HEK293 (cell line): ENCODE measurements around the gene CACNA1C.

Experiments used
- CTCF ChIA-PET: fragments of 350-600 bp; formaldehyde crosslinking; extraction: SDS; loops from one replicate; lab custom pipeline; 2021; ENCODE audit warnings: antibody characterized with exemption; lab: Yijun Ruan, JAX
- POLR2A ChIA-PET: fragments of 300-600 bp; formaldehyde crosslinking; extraction: SDS; loops from one replicate; lab custom pipeline; 2020; ENCODE audit warnings: antibody characterized with exemption, inconsistent platforms; lab: Yijun Ruan, JAX
- H3K27ac ChIP-seq: fragments of 200-500 bp; sonication (Bioruptor generic); 2 replicates; pipeline ENCODE4 v1.5.1; 2014; ENCODE audit warnings: low read depth, low read length, control low read depth, inconsistent platforms; ENCODE audit errors: extremely low read depth
- H3K36me3 ChIP-seq, 2 experiments: fragments of 200-500 bp in 1 of 2; sonication (Bioruptor generic) in 1 of 2; 1 replicate in 1 of 2; 2 replicates in 1 of 2; pipeline ENCODE4 v1.5.1; 2014 to 2017; ENCODE audit warnings: inconsistent platforms in 2 of 2, low read length in 2 of 2; ENCODE audit not compliant: control insufficient read depth in 2 of 2, insufficient read depth in 1 of 2
- H3K4me1 ChIP-seq: fragments of 200-500 bp; sonication (Bioruptor generic); 2 replicates; pipeline ENCODE4 v1.5.1; 2014; ENCODE audit warnings: mild to moderate bottlenecking, low read length, inconsistent platforms; ENCODE audit not compliant: control insufficient read depth, insufficient read depth
- H3K4me3 ChIP-seq: 2 replicates; pipeline ENCODE4 v1.5.1; 2011; ENCODE audit warnings: low read depth, mild to moderate bottlenecking, control low read depth, low read length, moderate library complexity
- H3K9me3 ChIP-seq: fragments of 200-500 bp; sonication (Bioruptor generic); 2 replicates; pipeline ENCODE4 v1.5.1; 2014; ENCODE audit warnings: low read depth, low read length, inconsistent platforms; ENCODE audit not compliant: control insufficient read depth, insufficient read depth
- BCL11A ChIP-seq: fragments of 450-650 bp; formaldehyde crosslinking; IDR thresholded peaks from 2 replicates; pipeline ENCODE4 v1.5.1; 2016; ENCODE audit warnings: low read depth, missing biosample characterization, missing genetic modification characterization
- BCL11B ChIP-seq: fragments of 450-650 bp; formaldehyde crosslinking; IDR thresholded peaks from 2 replicates; pipeline ENCODE4 v1.5.1; 2016; ENCODE audit warnings: low read depth, missing biosample characterization, missing genetic modification characterization
- GLI2 ChIP-seq: fragments of 450-650 bp; formaldehyde crosslinking; IDR thresholded peaks from 2 replicates; pipeline ENCODE4; 2017; ENCODE audit warnings: missing biosample characterization, missing genetic modification characterization, low read depth, borderline replicate concordance
- MYNN ChIP-seq: fragments of 450-650 bp; formaldehyde crosslinking; IDR thresholded peaks from 2 replicates; pipeline ENCODE4 v1.5.1; 2016; ENCODE audit warnings: missing biosample characterization, missing genetic modification characterization, borderline replicate concordance
- SALL2 ChIP-seq: fragments of 450-650 bp; formaldehyde crosslinking; IDR thresholded peaks from 2 replicates; pipeline ENCODE4 v1.5.0; 2017; ENCODE audit warnings: missing biosample characterization, mild to moderate bottlenecking, missing genetic modification characterization, borderline replicate concordance
- SCRT1 ChIP-seq: fragments of 450-650 bp; formaldehyde crosslinking; IDR thresholded peaks from 2 replicates; pipeline ENCODE4 v1.5.1; 2016; ENCODE audit warnings: missing biosample characterization, missing genetic modification characterization, borderline replicate concordance
- ZNF114 ChIP-seq: fragments of 450-650 bp; formaldehyde crosslinking; IDR thresholded peaks from 2 replicates; pipeline ENCODE4 v1.5.0; 2017; ENCODE audit warnings: missing biosample characterization, missing genetic modification characterization
- ZNF473 ChIP-seq: fragments of 450-650 bp; formaldehyde crosslinking; IDR thresholded peaks from 2 replicates; pipeline ENCODE4 v1.5.1; 2017; ENCODE audit warnings: missing biosample characterization, missing genetic modification characterization
- ZNF521 ChIP-seq: fragments of 450-650 bp; formaldehyde crosslinking; IDR thresholded peaks from 2 replicates; pipeline ENCODE4 v1.5.1; 2017; ENCODE audit warnings: missing biosample characterization, mild to moderate bottlenecking, missing genetic modification characterization
- ZNF548 ChIP-seq: fragments of 450-650 bp; formaldehyde crosslinking; IDR thresholded peaks from 2 replicates; pipeline ENCODE4 v1.5.1; 2016; ENCODE audit warnings: missing biosample characterization, missing genetic modification characterization
- ZNF624 ChIP-seq: fragments of 450-650 bp; formaldehyde crosslinking; IDR thresholded peaks from 2 replicates; pipeline ENCODE4 v1.5.1; 2017; ENCODE audit warnings: missing biosample characterization, missing genetic modification characterization
- ZNF843 ChIP-seq: fragments of 450-650 bp; formaldehyde crosslinking; IDR thresholded peaks from 2 replicates; pipeline ENCODE4 v1.5.1; 2016; ENCODE audit warnings: missing biosample characterization, missing genetic modification characterization
- ZSCAN23 ChIP-seq: fragments of 450-650 bp; formaldehyde crosslinking; IDR thresholded peaks from 2 replicates; pipeline ENCODE4 v1.5.1; 2016; ENCODE audit warnings: missing biosample characterization, missing genetic modification characterization
- TF ChIP-seq, protein P1 (sequence below): fragments of 450-650 bp; formaldehyde crosslinking; IDR thresholded peaks from 2 replicates; pipeline ENCODE4 v1.5.1; 2016; ENCODE audit warnings: missing biosample characterization, missing genetic modification characterization
- TF ChIP-seq, protein P2 (sequence below): fragments of 450-650 bp; formaldehyde crosslinking; IDR thresholded peaks from 2 replicates; pipeline ENCODE4 v1.5.1; 2016; ENCODE audit warnings: missing biosample characterization, missing genetic modification characterization
- TF ChIP-seq, protein P3 (sequence below): fragments of 450-650 bp; formaldehyde crosslinking; IDR thresholded peaks from 2 replicates; pipeline ENCODE4 v1.5.1; 2016; ENCODE audit warnings: missing biosample characterization, missing genetic modification characterization
- TF ChIP-seq, protein P4 (sequence below): fragments of 450-650 bp; formaldehyde crosslinking; IDR thresholded peaks from 2 replicates; pipeline ENCODE4 v1.5.1; 2017; ENCODE audit warnings: missing biosample characterization, missing genetic modification characterization
- TF ChIP-seq, protein P5 (sequence below): fragments of 450-650 bp; formaldehyde crosslinking; IDR thresholded peaks from 2 replicates; pipeline ENCODE4 v1.5.1; 2016; ENCODE audit warnings: missing biosample characterization, missing genetic modification characterization

The CACNA1C gene

DNA sequence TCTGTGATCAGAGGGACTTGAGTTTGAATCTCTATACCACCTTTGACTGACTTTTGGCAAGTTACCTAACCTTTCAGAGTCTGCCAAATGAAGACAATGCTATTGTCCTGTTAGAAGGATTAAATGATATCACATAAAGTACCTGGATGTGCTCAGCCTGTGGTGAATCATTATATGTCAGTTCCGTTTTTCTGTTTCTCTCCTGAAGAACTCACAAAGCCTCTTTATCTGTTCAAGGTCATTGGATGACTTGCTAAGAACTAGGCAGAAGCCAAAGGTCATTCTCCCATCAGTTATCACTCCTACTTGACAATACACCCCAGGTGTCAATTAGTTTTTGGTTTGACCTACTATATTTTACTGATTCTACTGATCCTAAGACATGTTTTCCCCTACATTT, 174.6 kb downstream of the CACNA1C start:
- no peak for TF ChIP-seq ZSCAN23
- no peak for TF ChIP-seq ZNF843
- no peak for TF ChIP-seq ZNF521 (tag by site-specific recombination)
- no peak for TF ChIP-seq BCL11A (tag by site-specific recombination)
- no peak for TF ChIP-seq BCL11B
- TF ChIP-seq, protein P1, sequence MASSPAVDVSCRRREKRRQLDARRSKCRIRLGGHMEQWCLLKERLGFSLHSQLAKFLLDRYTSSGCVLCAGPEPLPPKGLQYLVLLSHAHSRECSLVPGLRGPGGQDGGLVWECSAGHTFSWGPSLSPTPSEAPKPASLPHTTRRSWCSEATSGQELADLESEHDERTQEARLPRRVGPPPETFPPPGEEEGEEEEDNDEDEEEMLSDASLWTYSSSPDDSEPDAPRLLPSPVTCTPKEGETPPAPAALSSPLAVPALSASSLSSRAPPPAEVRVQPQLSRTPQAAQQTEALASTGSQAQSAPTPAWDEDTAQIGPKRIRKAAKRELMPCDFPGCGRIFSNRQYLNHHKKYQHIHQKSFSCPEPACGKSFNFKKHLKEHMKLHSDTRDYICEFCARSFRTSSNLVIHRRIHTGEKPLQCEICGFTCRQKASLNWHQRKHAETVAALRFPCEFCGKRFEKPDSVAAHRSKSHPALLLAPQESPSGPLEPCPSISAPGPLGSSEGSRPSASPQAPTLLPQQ (tag by site-specific recombination), result no peak
- TF ChIP-seq, protein P2, sequence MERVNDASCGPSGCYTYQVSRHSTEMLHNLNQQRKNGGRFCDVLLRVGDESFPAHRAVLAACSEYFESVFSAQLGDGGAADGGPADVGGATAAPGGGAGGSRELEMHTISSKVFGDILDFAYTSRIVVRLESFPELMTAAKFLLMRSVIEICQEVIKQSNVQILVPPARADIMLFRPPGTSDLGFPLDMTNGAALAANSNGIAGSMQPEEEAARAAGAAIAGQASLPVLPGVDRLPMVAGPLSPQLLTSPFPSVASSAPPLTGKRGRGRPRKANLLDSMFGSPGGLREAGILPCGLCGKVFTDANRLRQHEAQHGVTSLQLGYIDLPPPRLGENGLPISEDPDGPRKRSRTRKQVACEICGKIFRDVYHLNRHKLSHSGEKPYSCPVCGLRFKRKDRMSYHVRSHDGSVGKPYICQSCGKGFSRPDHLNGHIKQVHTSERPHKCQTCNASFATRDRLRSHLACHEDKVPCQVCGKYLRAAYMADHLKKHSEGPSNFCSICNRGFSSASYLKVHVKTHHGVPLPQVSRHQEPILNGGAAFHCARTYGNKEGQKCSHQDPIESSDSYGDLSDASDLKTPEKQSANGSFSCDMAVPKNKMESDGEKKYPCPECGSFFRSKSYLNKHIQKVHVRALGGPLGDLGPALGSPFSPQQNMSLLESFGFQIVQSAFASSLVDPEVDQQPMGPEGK (tag by site-specific recombination), result no peak
- TF ChIP-seq, all 188 proteins: peak for 0
- CTCF ChIA-PET, result no interaction called here

DNA sequence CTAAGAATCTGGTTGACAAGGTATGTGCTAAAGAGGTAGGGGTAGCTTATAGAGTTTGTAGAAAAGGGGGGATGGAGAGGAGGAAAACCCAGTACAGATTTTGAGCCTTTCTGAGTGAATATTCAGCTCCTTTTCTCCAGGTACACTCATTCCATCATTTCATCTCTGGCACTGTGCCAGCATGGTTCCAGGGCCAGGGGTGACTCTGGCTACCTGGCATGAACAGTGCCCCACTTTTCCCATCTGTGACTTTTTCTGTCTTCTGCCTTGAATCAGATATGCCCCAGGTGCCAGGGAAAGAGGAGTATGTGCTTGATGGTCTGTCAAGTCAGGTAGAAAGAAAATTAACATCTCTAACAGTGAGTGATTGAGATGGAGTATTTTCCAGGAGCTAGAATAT, 175.7 kb downstream of the CACNA1C start:
- TF ChIP-seq, protein P3, sequence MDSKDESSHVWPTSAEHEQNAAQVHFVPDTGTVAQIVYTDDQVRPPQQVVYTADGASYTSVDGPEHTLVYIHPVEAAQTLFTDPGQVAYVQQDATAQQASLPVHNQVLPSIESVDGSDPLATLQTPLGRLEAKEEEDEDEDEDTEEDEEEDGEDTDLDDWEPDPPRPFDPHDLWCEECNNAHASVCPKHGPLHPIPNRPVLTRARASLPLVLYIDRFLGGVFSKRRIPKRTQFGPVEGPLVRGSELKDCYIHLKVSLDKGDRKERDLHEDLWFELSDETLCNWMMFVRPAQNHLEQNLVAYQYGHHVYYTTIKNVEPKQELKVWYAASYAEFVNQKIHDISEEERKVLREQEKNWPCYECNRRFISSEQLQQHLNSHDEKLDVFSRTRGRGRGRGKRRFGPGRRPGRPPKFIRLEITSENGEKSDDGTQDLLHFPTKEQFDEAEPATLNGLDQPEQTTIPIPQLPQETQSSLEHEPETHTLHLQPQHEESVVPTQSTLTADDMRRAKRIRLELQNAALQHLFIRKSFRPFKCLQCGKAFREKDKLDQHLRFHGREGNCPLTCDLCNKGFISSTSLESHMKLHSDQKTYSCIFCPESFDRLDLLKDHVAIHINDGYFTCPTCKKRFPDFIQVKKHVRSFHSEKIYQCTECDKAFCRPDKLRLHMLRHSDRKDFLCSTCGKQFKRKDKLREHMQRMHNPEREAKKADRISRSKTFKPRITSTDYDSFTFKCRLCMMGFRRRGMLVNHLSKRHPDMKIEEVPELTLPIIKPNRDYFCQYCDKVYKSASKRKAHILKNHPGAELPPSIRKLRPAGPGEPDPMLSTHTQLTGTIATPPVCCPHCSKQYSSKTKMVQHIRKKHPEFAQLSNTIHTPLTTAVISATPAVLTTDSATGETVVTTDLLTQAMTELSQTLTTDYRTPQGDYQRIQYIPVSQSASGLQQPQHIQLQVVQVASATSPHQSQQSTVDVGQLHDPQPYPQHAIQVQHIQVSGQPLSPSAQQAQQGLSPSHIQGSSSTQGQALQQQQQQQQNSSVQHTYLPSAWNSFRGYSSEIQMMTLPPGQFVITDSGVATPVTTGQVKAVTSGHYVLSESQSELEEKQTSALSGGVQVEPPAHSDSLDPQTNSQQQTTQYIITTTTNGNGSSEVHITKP (tag by site-specific recombination), result no peak
- TF ChIP-seq ZNF473 (tag by site-specific recombination), result no peak
- TF ChIP-seq, protein P4, sequence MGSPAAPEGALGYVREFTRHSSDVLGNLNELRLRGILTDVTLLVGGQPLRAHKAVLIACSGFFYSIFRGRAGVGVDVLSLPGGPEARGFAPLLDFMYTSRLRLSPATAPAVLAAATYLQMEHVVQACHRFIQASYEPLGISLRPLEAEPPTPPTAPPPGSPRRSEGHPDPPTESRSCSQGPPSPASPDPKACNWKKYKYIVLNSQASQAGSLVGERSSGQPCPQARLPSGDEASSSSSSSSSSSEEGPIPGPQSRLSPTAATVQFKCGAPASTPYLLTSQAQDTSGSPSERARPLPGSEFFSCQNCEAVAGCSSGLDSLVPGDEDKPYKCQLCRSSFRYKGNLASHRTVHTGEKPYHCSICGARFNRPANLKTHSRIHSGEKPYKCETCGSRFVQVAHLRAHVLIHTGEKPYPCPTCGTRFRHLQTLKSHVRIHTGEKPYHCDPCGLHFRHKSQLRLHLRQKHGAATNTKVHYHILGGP (tag by site-specific recombination), result 0 out of 2 replicates have a peak, but pooled peaks have one; percentile 10
- Histone ChIP-seq H3K36me3 (no peaks in the 10 kb centered on the region), H3K9me3 (no peaks in the 10 kb centered on the region), H3K4me1 (no peaks in the 10 kb centered on the region), H3K27ac (no peak overlapping the region), H3K4me3 (no peak overlapping the region)
- ChIA-PET CTCF (interaction anchor here (0.7 kb wide), 1 partner anchor 166 kb away, joined by 3 read pairs; no protein-coding TSS in a partner anchor), POLR2A (interaction anchor here (0.9 kb wide), 1 partner anchor 15 kb away, joined by 3 read pairs; no protein-coding TSS in a partner anchor)

More for the DNA sequence above, 174.6 kb downstream of the CACNA1C start:
- H3K9me3 ChIP-seq, result no peaks in the 10 kb centered on the region
- no peak overlapping the region for H3K27ac ChIP-seq
- no peaks in the 10 kb centered on the region for H3K4me1 ChIP-seq
- no peak overlapping the region for H3K4me3 ChIP-seq
- H3K36me3 ChIP-seq, result no peaks in the 10 kb centered on the region
- POLR2A ChIA-PET, result no interaction called here

DNA sequence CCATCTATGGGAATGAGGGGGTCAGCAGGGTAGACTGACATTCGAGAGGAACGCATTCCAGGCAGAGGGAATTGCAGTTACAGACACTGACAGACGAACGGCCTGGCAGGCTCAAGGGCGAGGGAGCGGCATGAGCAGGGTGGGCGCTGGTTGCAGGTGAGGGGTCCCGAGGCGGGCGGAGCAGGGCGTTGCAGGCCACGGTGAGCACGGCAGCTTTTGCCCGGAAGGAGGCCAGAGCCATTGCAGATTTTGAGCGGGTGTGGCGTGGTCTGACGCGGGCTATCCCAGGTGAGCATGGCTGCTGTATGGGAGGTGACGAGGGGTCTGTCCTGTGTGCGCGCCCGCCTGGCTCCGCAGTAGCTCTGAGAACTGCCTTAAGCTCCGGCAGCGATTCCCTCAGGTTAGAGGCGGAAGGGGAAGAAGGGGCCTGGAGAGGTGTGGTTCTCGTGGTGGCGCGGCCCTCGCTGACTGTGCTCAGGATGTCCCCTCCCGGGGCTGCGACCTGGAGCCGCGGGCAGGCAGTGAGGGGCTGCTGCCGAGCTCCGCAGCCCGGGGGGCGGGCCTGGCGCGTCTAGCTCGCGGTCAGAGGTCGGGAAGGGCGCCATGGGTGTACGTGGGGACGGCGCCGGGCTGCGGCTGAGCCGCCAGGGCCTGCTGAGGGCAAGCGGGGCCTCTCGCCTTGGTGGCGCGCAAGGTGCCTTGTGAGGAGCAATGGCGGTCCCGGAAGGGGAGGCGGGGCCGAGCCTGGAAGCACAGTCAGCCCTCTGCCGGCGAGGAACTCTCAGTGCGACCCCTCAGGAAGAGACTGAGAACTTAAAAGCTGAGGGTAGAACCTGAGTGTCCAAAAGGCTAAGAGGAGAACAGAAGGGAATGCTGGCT, 177.1 kb downstream of the CACNA1C start:
- ChIA-PET POLR2A (no interaction called here), CTCF (no interaction called here)
- Histone ChIP-seq H3K4me3 (no peak overlapping the region), H3K4me1 (no peaks in the 10 kb centered on the region), H3K36me3 (no peaks in the 10 kb centered on the region), H3K9me3 (no peaks in the 10 kb centered on the region), H3K27ac (no peak overlapping the region)
- no peak for TF ChIP-seq ZNF624 (tag by site-specific recombination)
- no peak for TF ChIP-seq ZNF114 (tag by site-specific recombination)
- no peak for TF ChIP-seq ZSCAN23
- TF ChIP-seq SALL2, result no peak
- TF ChIP-seq SCRT1, result no peak
- no peak for TF ChIP-seq MYNN (tag by site-specific recombination)
- TF ChIP-seq, protein P5, sequence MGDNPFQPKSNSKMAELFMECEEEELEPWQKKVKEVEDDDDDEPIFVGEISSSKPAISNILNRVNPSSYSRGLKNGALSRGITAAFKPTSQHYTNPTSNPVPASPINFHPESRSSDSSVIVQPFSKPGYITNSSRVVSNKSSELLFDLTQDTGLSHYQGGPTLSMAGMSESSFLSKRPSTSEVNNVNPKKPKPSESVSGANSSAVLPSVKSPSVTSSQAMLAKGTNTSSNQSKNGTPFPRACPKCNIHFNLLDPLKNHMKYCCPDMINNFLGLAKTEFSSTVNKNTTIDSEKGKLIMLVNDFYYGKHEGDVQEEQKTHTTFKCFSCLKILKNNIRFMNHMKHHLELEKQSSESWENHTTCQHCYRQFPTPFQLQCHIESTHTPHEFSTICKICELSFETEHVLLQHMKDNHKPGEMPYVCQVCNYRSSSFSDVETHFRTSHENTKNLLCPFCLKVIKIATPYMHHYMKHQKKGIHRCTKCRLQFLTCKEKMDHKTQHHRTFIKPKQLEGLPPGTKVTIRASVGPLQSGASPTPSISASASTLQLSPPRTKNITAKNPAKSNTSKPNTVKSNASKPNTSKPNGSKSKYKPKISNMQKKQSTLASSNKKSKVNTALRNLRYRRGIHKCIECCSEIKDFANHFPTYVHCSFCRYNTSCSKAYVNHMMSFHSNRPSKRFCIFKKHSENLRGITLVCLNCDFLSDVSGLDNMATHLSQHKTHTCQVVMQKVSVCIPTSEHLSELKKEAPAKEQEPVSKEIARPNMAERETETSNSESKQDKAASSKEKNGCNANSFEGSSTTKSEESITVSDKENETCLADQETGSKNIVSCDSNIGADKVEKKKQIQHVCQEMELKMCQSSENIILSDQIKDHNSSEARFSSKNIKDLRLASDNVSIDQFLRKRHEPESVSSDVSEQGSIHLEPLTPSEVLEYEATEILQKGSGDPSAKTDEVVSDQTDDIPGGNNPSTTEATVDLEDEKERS (tag by site-specific recombination), result no peak
- TF ChIP-seq GLI2 (tag by site-specific recombination), result no peak
- no peak for TF ChIP-seq ZNF548 (tag by site-specific recombination)
